Measurements from ENCODE around the gene CPT1A. TPM values are rescaled to one million over a fixed set of nuclear protein-coding genes. Genes with fewer than 3 reads are reported as not detected.

Gene CPT1A
- polyA plus RNA-seq, 1 donor (not counting 4 experiments of a cell fraction or from before 2014, with no cell fraction given): 12.9 TPM

DNA sequence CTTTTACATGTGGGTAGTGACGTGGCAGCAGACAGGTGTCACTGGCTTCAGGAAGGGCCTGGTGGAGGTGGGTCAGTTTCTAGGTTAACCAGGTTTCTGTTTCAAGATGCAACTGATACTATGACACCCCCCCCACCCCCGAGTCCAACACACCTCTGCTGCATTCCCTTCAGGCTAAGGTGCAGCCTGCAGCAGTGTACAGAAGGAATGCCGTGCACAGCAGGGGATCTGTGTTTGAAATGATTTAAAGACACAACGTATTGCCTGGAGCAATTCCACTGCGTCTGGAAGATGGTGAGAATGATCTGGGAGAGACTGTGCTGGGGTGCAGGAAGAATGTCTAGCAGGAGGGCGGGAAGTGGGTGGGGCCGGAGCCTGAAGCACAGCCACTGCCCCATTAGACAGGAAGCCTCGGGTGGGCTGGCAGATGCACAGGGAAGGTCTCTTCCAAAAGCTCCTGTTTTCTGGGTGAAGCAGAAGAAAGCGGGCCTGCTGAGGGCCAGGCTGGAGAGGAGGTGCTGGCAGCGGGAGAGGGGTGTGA is 78.5 kb downstream of the CPT1A start:
- H3K4me1 ChIP-seq (ENCODE audit: control insufficient read depth, extremely low read depth, insufficient read depth, low read length): no peaks in the 10 kb centered on the region
- no peak overlapping the region for H3K27ac ChIP-seq (ENCODE audit: control insufficient read depth, insufficient read depth, low read length)
- no peak for DNase-seq (ENCODE audit: low read depth, low spot score)
- H3K4me2 ChIP-seq (ENCODE audit: control insufficient read depth, extremely low read depth, insufficient read depth, low read depth, low read length): no peak overlapping the region
- FAIRE-seq: no peak
- H3K79me2 ChIP-seq (ENCODE audit: control insufficient read depth, insufficient read depth, low read length): no peaks in the 10 kb centered on the region
- H3K9ac ChIP-seq (ENCODE audit: control insufficient read depth, extremely low read depth, insufficient read depth, low read length): no peak overlapping the region
- peaks cover 0 to 8% of the 10 kb centered on the region in 2 experiments for H3K36me3 ChIP-seq (ENCODE audit: control insufficient read depth in 2 of 2, extremely low read depth in 1 of 2, insufficient read depth in 2 of 2, low read length in 2 of 2)
- H3K9me1 ChIP-seq (ENCODE audit: control insufficient read depth, extremely low read depth, insufficient read depth, low read length): no peaks in the 10 kb centered on the region
- TF ChIP-seq, protein P1, sequence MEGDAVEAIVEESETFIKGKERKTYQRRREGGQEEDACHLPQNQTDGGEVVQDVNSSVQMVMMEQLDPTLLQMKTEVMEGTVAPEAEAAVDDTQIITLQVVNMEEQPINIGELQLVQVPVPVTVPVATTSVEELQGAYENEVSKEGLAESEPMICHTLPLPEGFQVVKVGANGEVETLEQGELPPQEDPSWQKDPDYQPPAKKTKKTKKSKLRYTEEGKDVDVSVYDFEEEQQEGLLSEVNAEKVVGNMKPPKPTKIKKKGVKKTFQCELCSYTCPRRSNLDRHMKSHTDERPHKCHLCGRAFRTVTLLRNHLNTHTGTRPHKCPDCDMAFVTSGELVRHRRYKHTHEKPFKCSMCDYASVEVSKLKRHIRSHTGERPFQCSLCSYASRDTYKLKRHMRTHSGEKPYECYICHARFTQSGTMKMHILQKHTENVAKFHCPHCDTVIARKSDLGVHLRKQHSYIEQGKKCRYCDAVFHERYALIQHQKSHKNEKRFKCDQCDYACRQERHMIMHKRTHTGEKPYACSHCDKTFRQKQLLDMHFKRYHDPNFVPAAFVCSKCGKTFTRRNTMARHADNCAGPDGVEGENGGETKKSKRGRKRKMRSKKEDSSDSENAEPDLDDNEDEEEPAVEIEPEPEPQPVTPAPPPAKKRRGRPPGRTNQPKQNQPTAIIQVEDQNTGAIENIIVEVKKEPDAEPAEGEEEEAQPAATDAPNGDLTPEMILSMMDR (optimal IDR thresholded peaks at IDR 0.05 in 1 of 3, IDR thresholded peaks at IDR 0.05 in 1 of 3, conservative IDR thresholded peaks at IDR 0.05 in 1 of 3; ENCODE audit: extremely low read depth in 1 of 3, insufficient read depth in 2 of 3, low read length in 3 of 3): no peak
- no peak for TF ChIP-seq EZH2 (IDR thresholded peaks at IDR 0.05; ENCODE audit: low read length)
- H3K4me3 ChIP-seq (ENCODE audit: control insufficient read depth in 2 of 3, extremely low read depth in 1 of 3, insufficient read depth in 2 of 3, low read depth in 1 of 3, low read length in 3 of 3): no peak overlapping the region
- H3K9me3 ChIP-seq (ENCODE audit: control insufficient read depth, low read depth, low read length): no peaks in the 10 kb centered on the region
- no peaks in the 10 kb centered on the region for H3K27me3 ChIP-seq (ENCODE audit: control insufficient read depth, extremely low read depth, insufficient read depth, low read length)
- H4K20me1 ChIP-seq (ENCODE audit: control insufficient read depth, extremely low read depth, insufficient read depth, low read length): no peaks in the 10 kb centered on the region
- dilution Hi-C loops (cut with MboI; ENCODE audit: extremely low pct_ligation_motif_present, low sequenced_read_pairs): no loop called here
- no peak overlapping the region for H2AFZ ChIP-seq (ENCODE audit: control insufficient read depth, low read length)

DNA sequence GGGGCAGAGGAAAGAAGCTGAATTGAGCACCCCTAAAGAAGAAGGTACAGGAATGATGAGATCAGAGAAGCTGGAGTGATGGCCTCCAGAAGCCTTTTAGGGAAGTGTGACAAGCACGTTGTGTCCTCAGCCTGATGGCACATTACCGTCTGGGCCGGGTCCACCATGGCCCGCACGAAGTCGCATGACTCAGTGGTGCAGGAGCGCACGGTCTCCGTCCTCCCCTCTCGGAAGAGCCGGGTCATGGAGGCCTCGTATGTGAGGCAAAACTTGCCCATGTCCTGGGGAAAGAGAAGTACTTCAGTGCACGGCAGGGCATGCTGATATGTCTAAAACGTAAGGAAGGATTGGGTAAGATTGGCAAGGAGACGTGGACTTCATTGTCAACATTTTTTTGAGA is 79.2 kb downstream of the CPT1A start:
- no peak for DNase-seq (ENCODE audit: low read depth, low spot score)
- Histone ChIP-seq H3K9ac (ENCODE audit: control insufficient read depth, extremely low read depth, insufficient read depth, low read length) (no peak overlapping the region), H2AFZ (ENCODE audit: control insufficient read depth, low read length) (no peak overlapping the region), H3K9me3 (ENCODE audit: control insufficient read depth, low read depth, low read length) (no peaks in the 10 kb centered on the region), H4K20me1 (ENCODE audit: control insufficient read depth, extremely low read depth, insufficient read depth, low read length) (no peaks in the 10 kb centered on the region), H3K4me1 (ENCODE audit: control insufficient read depth, extremely low read depth, insufficient read depth, low read length) (no peaks in the 10 kb centered on the region), H3K4me2 (ENCODE audit: control insufficient read depth, extremely low read depth, insufficient read depth, low read depth, low read length) (no peak overlapping the region), H3K79me2 (ENCODE audit: control insufficient read depth, insufficient read depth, low read length) (no peaks in the 10 kb centered on the region), H3K36me3 (ENCODE audit: control insufficient read depth in 2 of 2, extremely low read depth in 1 of 2, insufficient read depth in 2 of 2, low read length in 2 of 2) (peaks cover 0 to 8% of the 10 kb centered on the region in 2 experiments), H3K4me3 (ENCODE audit: control insufficient read depth in 2 of 3, extremely low read depth in 1 of 3, insufficient read depth in 2 of 3, low read depth in 1 of 3, low read length in 3 of 3) (no peak overlapping the region), H3K9me1 (ENCODE audit: control insufficient read depth, extremely low read depth, insufficient read depth, low read length) (no peaks in the 10 kb centered on the region), H3K27ac (ENCODE audit: control insufficient read depth, insufficient read depth, low read length) (no peak overlapping the region), H3K27me3 (ENCODE audit: control insufficient read depth, extremely low read depth, insufficient read depth, low read length) (no peaks in the 10 kb centered on the region)
- dilution Hi-C loops (cut with MboI; ENCODE audit: extremely low pct_ligation_motif_present, low sequenced_read_pairs): no loop called here
- no peak for TF ChIP-seq EZH2 (IDR thresholded peaks at IDR 0.05; ENCODE audit: low read length)
- FAIRE-seq: no peak

DNA sequence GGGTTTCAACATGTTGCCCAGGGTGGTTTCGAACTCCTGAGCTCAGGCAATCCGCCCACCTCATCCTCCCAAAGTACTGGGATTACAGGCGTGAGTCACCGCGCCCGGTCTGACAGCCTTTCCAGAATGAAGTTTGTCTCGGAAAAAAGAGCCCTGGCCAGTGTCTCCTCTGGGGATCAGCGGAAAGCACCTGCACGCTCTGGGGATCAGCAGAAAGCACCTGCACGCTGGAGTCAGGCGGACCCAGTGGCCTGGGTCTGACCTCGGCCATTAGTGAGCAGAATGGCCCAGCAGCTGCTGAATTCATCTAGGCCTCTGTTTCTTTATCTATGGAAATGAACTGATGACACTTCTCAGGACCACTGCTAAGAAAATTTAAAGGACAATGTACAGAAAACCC is 79.9 kb downstream of the CPT1A start:
- Histone ChIP-seq H3K4me3 (ENCODE audit: control insufficient read depth in 2 of 3, extremely low read depth in 1 of 3, insufficient read depth in 2 of 3, low read depth in 1 of 3, low read length in 3 of 3) (no peak overlapping the region), H3K4me2 (ENCODE audit: control insufficient read depth, extremely low read depth, insufficient read depth, low read depth, low read length) (no peak overlapping the region), H3K4me1 (ENCODE audit: control insufficient read depth, extremely low read depth, insufficient read depth, low read length) (no peaks in the 10 kb centered on the region), H3K27ac (ENCODE audit: control insufficient read depth, insufficient read depth, low read length) (no peak overlapping the region), H4K20me1 (ENCODE audit: control insufficient read depth, extremely low read depth, insufficient read depth, low read length) (no peaks in the 10 kb centered on the region), H3K79me2 (ENCODE audit: control insufficient read depth, insufficient read depth, low read length) (no peaks in the 10 kb centered on the region), H3K36me3 (ENCODE audit: control insufficient read depth in 2 of 2, extremely low read depth in 1 of 2, insufficient read depth in 2 of 2, low read length in 2 of 2) (peaks cover 4 to 8% of the 10 kb centered on the region in 2 experiments), H3K9ac (ENCODE audit: control insufficient read depth, extremely low read depth, insufficient read depth, low read length) (no peak overlapping the region), H3K9me1 (ENCODE audit: control insufficient read depth, extremely low read depth, insufficient read depth, low read length) (no peaks in the 10 kb centered on the region), H3K9me3 (ENCODE audit: control insufficient read depth, low read depth, low read length) (no peaks in the 10 kb centered on the region), H3K27me3 (ENCODE audit: control insufficient read depth, extremely low read depth, insufficient read depth, low read length) (no peaks in the 10 kb centered on the region), H2AFZ (ENCODE audit: control insufficient read depth, low read length) (no peak overlapping the region)
- dilution Hi-C loops (cut with MboI; ENCODE audit: extremely low pct_ligation_motif_present, low sequenced_read_pairs): no loop called here
- DNase-seq (ENCODE audit: low read depth, low spot score) (no peak), FAIRE-seq (no peak)
- no peak for TF ChIP-seq EZH2 (IDR thresholded peaks at IDR 0.05; ENCODE audit: low read length)
- TF ChIP-seq, protein P1 (optimal IDR thresholded peaks at IDR 0.05 in 1 of 3, IDR thresholded peaks at IDR 0.05 in 1 of 3, conservative IDR thresholded peaks at IDR 0.05 in 1 of 3; ENCODE audit: extremely low read depth in 1 of 3, insufficient read depth in 2 of 3, low read length in 3 of 3): no peak
